H1 (cell line): ENCODE results near the gene FLG. TPM values are rescaled to one million over a fixed set of nuclear protein-coding genes. Genes with fewer than 3 reads are reported as not detected.

ENCODE experiments used
- BCL11A ChIP-seq, 2 experiments: IDR thresholded peaks; one replicate each; pipeline ENCODE4 v1.6.1; 2011; ENCODE audit warnings: low read depth in 2 of 2, low read length in 2 of 2, mild to moderate bottlenecking in 2 of 2
- CHD1 ChIP-seq: IDR thresholded peaks from 2 replicates; pipeline ENCODE4 v1.6.1; 2012; ENCODE audit warnings: low read depth, low read length, improper control_type of control experiment
- CHD7 ChIP-seq: fragments of 300-600 bp; sonication (generic); IDR thresholded peaks from 2 replicates; pipeline ENCODE4 v1.7.1; 2012; ENCODE audit warnings: low read length, moderate library complexity, mild to moderate bottlenecking, inconsistent platforms; ENCODE audit not compliant: insufficient replicate concordance
- EGR1 ChIP-seq: IDR thresholded peaks from 2 replicates; pipeline ENCODE4 v1.6.1; 2011; ENCODE audit warnings: low read depth, low read length, borderline replicate concordance
- HDAC2 ChIP-seq, 2 experiments: fragments of 300-600 bp in 1 of 2; sonication (generic) in 1 of 2; IDR thresholded peaks; 2 replicates each; pipeline ENCODE4 v1.6.1; 2011 to 2012; ENCODE audit warnings: low read depth in 2 of 2, low read length in 2 of 2, mild to moderate bottlenecking in 2 of 2, moderate library complexity in 2 of 2, borderline replicate concordance in 1 of 2, inconsistent platforms in 1 of 2
- HDAC6 ChIP-seq: IDR thresholded peaks from one replicate; pipeline ENCODE4 v1.7.1; 2012; ENCODE audit warnings: low read depth, mild to moderate bottlenecking, inconsistent platforms, low read length, moderate library complexity
- POU5F1 ChIP-seq: IDR thresholded peaks from 2 replicates; pipeline ENCODE4 v1.6.1; 2011; ENCODE audit warnings: low read depth, mild to moderate bottlenecking, low read length, moderate library complexity
- polyA plus RNA-seq, 7 experiments: library from polyadenylated mRNA; depleted of rRNA in 3 of 7; stranded (reverse) in 5 of 7; unstranded in 2 of 7; fragments of >200 nt in 5 of 7; fragments of 200-250 nt in 2 of 7; gene quantifications; 1 replicate in 5 of 7; 2 replicates in 1 of 7; 4 replicates in 1 of 7; pipeline versions ENCODE4 v1.2.1 to v1.2.3, GENCODE V29; 2011 to 2013; ENCODE audit warnings: missing spikeins in 2 of 7, mixed read lengths in 2 of 7
- total RNA-seq: library from RNA; stranded (reverse); fragmentation: NEBNext Ultra II Directional; extraction: Animal tissue kit (Norgen Biotek cat#: 25700); gene quantifications from 2 replicates; pipeline ENCODE4 v1.2.1, GENCODE V29; 2021
- TF ChIP-seq, protein P1 (sequence below): IDR thresholded peaks from 2 replicates; pipeline ENCODE4 v1.6.1; 2012; ENCODE audit warnings: inconsistent platforms

Gene FLG
- total and polyA plus RNA-seq, 2 of the 8 experiments (the other 6 are each of a cell fraction or from before 2014, with no cell fraction given): not detected

GRCh38 chr1:152343006-152343405 lies 18.0 kb upstream of the FLG start (continued):
- TF ChIP-seq CHD7 (no peak), BCL11A (IDR thresholded peaks at IDR 0.05; ENCODE audit: low read depth in 2 of 2, low read length in 2 of 2) (no peak), HDAC6 (no peak), POU5F1 (no peak), HDAC2 (IDR thresholded peaks at IDR 0.05; ENCODE audit: borderline replicate concordance in 1 of 2, low read depth in 2 of 2, low read length in 2 of 2) (no peak), EGR1 (no peak), CHD1 (no peak)
- TF ChIP-seq, protein P1, sequence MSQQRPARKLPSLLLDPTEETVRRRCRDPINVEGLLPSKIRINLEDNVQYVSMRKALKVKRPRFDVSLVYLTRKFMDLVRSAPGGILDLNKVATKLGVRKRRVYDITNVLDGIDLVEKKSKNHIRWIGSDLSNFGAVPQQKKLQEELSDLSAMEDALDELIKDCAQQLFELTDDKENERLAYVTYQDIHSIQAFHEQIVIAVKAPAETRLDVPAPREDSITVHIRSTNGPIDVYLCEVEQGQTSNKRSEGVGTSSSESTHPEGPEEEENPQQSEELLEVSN: no peak
